GM18520 (cell line): ENCODE results near the gene PXN.
"Not testable (repeated sequence)": the region's sequence is repeated elsewhere in the genome, so short reads cannot be mapped to it uniquely, and the experiment has no call there.

Source experiments
- ATAC-seq: cut with Tn5 transposase; IDR thresholded peaks from one replicate; pipeline ENCODE4 v1.9.1; 2021; ENCODE audit not compliant: unreplicated experiment

PXN gene

DNA sequence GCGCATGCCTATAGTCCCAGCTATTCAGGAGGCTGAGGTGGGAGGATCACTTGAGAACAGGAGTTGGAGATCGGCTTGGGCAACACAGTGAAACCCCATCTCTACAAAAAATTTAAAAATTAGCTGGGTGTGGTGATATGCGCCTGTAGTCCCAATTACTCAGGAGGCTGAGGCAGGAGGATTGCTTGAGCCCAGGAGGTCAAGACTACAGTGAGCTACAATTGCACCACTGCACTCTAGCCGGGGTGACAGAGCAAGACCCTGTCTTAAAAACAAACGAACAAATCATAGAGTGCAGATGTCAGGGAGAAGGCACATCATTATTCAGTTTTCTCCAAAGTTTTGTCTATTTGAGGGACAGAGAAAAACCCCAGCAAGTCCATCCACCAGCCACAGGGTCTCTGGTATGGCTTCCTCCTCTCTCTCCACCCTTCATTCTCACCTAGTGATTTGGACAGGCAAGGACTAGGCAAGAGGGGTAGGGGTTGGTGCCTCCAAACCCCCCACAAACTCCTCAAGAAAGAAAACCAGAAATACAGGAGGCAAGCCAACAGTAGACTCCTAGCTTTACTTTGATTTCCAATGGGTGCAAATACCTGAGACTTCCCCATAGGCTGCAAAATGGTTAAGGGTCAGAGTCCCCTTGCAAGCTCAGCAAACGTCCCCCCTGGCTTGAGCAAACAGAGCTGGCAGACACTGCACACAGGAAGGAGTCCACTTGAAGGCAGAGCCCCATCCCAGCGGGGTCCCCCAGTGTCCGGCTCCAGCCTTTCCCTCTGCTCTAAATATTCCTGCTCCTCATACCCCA lies 38.1 kb downstream of the PXN start:
- no peak for ATAC-seq

DNA sequence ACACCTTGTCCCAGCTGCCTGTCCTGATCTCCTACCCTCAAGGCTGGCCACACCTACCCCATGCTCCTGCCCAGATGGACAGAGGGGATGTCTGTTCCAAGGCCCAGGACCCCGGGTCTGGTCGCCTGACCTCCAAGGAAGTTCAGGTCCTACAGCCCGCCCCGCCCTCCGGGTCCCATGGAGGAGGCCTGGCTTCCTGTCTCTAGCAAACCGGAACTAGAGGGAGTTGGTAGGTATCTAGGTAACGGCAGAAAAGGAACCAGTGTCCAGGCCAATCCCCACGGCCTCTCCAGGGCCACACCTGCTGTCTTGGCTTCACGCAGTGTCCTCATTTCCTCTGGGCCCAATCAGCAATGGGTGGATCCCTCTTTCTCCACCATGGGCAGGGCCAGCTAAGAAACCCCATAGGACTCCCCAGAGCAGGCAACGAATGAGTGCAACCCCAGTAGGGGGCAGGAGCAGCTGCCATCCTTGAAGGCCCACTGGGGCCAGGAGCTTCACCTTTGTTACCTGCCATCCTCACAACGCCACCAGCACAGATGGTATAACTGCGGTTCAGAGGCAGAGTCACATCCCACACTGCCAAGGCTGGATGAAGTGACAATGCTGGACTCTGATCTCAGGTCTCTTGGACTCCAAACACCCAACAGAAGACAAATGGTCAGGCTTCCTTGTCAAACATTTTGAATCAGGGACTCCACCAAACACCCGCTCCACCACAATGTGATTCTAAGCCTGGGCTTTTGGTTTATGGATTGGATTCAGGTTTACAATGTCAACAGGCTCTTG lies 39.5 kb downstream of the PXN start:
- ATAC-seq = no peak

DNA sequence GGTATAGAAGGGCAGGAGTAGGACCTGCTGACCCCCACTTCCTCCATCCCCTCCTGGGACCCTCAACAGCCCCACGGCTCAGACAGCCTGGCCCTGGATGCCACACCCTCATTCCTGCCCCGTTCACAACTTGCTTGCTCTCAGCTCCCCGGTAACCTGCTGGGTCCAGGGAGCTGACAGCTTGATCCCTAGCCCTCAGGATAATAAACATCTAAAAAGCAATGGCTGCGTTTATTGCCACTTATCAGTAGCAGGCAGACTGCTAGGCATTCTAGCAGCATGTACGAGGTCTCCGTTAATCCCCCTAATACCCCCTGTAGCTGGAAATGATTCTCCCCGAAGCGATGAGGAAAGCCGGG lies 40.4 kb downstream of the PXN start:
- ATAC-seq = no peak

DNA sequence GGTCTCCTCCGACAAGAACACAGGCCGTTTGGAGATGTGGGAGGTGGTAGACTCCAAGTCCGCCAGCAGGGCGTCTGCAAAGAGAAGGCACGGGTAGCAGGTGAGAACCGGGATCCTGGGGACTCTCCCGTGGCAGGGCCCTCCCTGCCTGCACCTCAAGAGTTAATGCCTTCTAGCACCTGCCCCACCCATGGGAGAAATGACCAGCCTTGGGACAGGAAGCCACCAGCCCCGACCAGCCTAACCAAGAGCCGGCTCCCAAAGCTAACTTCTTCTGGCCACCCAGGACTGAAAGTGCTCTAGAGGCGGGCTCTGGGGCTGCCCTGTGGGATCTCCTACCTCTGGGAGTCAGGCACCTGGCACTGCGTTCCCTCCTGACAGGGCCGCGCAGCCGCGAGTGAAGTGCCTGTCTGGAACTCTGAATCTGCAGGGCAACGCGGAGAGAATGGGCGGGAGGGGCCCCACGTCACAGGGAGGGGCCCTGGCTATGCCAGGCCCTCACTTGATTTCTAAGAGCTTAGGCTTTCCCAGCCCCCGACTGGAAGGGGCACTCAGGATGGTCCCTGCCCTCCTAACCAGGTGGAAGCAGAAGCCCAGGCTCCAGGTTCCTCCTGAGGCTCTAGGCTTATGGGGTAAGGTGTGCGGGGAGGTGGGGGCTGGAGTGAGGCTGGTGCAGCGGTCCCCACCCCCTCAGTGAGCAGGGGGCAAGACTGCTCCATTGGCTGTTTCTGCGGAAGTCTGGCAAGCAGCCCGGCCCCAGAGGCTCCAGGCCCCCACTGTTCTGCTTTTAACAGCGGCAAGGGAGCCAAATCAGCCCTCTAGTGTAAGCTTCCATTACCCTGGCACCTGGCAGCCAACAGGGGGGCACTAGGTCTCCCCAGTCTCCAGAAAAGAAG lies 41.0 kb downstream of the PXN start:
- ATAC-seq = no peak

DNA sequence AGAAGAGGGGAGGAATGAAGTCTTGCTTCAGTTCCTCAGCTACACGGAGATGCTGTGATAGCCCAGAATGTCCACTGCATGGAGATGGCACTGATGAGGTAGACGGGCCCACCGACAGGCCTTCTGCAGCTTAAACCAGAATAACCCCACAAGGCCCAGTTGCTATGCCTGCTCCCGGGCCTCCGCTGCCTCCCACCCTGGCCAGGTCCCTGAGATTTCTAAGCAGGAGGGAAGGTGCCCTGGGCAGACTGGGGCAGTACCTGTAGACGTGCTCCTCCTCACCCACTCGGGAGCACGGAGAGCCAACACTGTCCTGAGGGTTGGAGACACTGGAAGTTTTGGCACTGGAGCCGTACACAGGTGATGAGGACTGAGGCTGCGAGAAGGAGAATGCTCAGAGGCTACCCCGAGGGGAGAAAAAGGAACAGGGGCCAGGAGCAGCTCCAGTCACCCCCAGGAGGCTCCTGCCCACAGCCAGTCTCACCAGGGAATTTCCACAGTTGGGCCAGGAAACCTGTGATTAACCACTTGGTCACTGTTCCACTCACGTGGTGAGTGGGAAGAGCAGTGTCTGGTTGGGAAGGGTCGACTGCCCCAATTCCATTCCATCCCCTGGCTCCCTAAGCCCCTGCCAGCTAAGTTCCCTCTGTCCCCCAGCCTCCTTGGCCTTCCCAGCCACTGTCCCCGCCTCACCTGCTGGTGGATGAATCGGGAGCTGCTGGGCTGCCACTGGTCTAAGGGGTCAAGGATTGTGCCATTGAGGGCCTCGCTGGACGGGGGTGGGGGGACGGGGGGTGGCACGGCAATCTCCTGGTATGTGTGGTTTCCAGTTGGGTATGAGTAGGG lies 41.8 kb downstream of the PXN start:
- ATAC-seq = no peak

DNA sequence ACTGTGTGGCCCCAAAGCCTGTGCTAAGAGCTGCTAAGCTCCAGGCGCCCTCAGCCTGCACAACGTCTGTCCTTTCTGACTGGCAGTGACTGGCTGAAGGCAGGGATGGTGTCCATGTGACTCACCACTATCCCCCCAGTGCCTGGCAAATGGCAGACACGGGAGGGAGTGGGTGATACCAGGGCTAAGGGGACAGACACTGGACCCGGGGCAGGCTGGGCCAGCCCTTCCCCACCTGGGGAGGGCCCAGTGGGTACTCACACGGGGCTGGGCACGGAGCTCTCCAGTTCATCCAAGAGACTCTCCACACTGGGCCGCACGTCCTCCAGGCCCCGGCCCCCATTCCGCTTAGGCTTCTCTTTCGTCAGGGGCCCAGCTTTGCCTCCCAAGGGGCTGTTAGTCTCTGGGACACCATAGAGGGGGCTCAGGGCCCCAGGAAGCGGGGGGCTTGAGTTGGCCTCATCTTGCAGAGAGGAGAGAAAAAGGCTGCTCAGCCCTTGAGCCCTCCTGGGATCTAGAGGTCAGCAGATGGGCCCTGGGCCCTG lies 43.2 kb downstream of the PXN start:
- no peak for ATAC-seq

DNA sequence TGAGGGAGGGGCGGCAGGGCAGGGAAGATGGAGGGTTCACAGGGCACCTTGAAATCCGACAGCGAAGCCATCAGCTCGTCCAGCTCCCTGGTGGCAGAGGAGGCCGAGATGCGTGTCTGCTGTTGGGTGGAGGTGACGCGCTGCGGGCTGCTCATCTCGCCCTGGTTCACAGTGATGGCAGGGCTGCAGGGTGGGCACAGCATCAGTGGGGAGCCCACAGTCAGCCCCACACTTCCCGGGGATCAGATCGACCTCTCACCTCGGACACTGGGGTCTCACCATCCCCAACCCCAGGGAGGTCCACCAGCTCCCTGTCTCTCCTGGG lies 44.0 kb downstream of the PXN start:
- ATAC-seq = no peak

DNA sequence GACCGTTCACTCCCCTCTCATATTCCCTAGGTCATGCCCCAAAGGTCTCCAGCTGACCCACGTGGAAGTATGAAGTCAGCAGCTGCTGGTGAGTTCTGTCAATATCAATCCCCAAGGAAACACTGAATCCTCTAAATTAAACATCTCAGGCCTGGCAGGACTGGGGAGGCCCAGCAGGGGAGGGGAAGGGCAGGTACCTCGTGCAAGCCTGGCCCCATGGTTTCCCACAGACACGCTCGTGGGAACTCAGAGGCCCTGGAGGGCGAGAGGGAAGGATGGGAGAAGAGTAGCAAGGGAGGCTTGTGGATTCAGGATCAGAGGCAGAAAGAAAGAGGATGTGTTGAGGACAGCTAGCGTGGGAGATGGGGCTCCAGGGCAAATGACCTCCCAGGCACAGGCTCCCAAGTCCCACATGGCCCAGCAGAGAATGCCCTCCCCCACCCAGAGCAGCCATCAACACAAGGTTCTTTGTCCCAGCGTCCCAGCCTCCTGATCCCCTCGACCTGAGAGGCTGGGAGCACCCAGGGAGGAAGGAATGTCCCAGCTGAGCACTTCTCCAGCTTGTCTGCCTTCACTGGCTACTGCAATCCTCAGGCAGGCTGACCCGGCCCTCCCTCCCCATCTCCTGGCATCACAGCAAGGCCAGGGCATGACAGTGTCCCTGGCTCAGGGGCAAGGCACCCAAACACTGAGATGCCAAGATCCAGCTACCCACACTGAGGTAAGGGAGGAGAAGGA lies 44.5 kb downstream of the PXN start:
- ATAC-seq = no peak

DNA sequence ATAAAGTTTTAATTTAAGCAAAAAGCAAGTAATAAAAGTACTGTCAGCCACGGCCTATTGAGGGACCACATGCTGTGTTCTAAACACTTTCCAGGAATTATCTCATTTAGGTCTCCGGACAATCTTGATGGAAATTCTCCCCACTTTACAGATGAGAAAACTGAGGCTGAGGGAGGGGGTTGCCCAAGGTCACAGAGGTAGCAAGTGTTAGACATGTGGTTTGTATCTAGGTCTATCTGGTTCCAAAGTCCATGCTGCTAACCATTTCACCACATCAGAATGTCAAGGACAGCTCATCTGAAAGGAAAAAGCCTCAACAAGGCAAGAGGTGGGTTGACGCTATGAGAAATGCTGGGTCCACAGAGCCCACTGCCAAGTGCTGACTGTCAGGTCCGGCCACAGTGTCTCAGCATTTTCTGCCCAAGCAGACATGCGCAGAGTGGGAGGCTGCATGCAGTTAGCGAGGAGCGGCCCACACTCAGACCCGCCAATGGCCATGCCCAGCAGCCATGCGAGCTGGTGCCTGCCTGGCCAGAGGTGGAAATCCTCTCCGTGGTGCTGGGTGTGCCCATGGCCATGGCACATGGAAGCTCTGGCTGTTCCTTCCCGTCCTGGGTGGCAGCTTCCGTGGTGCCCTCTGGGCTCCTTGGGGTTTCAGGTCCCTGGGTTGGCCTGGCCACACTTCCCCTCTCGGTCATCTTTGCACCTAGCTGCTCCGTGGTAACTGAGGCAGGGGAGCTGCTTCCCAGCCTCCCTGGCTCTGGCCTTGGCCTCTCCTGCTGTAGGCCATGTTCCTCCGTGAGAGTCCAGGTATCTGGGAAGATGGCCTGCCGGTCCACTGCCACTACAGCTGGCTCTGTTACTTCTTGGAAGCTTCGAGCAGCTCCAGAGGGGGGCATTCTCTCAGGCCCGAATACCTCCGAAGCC lies 46.6 kb downstream of the PXN start:
- ATAC-seq = no peak

DNA sequence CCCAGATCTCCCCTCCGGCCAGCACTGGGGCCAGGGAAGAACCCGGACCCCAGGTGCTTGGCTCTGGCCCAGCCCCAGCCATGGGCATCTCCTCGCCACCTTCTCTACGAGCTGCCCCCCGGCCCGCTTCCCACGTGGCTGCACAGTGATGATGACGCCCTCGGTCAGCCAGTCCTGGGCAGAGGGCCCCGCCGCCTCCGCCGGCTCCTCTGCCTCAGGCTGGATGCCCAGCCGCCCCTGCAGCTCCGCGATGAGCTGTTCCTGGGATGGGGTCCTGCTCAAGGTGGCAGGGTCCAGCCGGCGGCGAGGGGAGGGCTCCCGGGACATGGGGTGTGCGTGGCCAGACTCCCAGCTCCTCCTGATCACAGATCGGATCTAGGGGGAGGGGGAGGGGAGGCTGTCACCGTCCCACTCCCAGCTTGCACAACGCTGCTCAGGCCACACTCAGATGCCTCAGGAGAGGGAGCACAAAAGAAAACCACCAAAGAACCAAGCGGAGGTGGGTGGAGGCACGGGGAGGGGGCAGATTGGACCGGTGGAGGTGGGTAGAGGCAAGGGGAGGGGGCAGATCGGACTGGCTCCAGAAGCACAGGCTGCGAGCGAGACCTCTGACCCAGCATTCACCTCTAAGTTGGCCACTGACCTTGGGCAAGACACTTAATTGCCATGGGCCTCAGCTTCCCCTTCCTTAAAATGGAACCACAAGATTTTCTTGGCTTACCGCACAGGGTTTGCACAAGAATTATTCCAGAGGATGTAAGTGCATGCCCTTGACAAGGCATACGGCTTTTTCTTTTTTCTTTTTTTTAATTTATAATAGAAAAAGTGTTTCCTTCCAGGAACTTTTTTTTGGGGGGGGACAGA lies 48.6 kb downstream of the PXN start:
- ATAC-seq = no peak

DNA sequence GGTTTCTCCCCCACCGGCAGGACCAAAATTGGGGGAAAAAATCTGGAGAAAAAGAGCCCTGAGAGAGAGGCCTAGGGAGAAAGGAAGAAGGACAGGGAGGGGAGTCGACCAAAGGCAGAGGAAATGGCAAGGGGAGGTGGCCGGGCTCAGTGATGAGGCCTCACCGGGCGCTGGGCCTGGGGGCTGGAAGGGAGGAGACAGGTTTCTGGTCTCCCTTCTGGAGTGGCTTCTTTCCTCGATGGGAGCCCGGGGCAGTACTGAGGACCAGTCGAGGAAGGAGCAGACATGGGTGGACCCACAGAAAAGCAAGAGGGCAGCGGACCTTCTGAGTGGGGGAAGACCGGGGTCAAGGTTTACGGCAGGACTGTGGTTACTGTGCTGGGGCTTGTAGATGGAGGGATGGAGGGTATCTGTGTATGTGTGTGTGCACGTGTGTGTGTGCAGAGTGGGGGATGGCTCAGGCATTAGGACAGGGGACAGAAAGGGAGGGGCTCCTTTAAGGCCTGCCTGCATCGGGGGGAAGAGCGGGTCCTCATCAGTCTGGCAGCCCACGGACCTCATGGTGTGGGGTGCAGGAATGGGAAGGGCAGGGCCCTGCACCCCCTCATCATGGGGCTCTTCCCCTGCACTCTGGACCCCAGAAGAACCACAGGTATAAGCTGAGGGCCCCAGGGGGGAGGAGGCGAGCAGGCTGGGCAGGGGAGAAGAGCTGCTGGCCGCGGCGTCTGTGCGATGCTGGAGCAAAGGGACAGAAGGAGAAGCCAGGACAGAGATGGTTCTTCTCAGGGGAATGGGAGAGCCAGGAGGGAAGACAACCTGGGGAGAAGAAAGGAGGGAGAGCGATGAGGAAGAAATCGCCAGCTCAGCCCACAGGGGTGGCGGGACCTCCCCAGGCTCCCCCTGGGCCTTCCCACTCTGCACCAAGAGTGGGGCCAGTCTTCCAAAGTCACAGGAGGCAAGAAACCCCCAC lies 49.5 kb downstream of the PXN start:
- no peak for ATAC-seq

DNA sequence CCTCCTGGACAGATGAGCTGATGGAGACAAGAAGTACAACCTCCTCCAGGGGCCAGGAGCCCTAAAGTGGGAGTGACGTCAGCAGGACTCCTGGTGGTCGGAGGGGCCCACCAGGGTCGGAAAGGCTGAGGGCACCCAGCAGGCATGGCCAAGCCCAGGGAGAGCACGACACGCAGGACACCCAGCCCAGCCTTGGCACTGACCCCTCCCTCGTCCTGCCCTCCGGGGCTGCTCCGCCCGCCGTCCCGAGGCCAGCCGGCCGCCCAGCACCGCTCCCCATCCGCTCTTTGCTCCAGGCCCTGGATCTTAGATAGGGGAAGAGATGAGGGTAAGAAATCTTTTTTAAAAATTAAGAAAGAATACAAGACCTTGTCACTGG lies 50.2 kb downstream of the PXN start:
- ATAC-seq = no peak

DNA sequence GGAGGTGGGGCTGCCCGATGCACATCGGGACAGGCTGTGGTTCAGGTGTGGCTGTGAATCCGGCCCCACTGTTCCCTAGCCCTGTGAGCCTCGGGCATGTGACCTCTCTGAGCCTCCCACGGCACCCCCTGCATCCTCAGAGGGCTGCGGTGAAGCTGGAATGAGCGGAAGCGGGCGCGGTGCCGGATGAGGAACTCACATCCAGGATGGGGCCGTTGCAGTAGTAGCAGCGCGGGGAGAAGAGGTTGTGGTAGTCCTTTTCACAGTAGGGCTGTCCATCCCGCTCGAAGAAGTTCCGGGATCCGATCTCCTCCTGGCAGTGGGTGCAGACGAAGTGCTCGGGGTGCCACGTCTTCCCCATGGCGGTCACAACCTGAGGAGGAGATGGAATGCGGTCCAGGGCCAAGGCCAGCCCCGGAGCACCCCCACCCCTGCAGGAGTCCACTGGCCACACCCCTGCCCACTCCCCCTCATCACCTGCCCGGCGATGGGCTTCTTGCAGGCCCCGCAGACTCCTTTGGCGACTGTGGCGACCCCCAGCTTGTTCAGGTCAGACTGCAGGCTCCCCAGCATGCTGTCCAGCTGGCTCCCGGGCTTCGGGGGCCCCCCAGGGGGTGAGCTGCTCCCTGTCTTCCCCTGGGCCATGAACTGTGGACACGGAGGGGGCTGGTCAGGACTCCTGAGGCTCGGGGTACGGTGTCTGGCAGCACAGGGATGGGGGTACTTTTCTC lies 50.7 kb downstream of the PXN start:
- no peak for ATAC-seq

DNA sequence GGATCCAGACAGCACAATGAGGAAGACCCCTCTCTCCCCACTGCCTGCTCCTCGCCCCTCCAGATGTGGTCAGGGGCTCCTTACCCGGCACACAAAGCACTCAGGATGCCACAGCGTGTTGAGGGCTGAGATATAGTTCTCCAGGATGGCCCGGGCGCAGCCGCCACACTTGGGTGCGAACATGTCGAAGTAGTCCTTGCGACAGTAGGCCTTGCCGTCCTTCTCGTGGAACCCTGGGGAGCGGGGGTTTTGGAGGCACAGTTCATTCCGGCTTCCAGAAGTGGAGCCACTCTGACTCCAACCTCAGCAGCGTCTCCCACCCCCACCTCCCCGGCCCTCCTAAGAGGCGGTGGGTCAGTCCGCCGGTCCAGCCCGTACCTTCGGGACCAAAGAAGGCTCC lies 51.8 kb downstream of the PXN start:
- no peak for ATAC-seq

DNA sequence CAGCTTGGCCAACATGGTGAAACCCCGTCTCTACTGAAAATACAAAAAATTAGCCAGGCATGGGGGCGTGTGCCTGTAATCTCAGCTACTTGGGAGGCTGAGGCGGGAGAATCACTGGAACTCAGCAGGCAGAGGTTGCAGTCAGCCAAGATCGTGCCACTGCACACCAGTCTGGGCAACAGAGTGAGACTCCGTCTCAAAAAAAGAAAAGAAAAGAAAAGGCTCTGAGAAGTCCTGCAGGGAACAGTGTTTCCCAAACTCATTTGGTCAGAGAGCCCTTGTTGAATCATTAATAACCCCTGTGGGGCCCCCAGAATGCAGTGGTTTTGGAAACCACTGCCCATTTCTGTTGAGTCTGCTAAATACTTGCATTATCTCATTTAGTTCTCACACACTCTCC lies 52.3 kb downstream of the PXN start:
- not testable (repeated sequence) for ATAC-seq

DNA sequence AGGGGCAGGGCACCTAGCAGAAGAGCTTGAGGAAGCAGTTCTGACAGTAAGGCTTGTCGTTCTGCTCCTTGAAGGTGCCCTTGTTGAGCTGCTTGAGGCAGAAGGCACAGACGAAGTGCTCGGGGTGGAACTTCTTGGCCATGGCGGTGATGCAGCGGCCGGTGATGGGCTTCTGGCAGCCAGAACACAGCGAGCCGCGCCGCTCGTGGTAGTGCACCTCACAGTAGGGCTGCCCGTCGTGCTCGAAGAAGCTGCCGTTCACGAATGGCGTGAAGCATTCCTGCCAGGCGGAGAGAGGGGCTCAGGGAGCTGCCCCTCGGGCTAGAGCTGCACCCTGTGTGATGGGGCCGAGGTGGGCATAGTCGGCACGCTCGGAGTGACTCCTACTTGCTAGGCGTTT lies 53.2 kb downstream of the PXN start:
- ATAC-seq = no peak
